Neutrophil (primary cell): ENCODE data around the gene NYAP2.

Experiments used
- H3K27ac ChIP-seq: fragments of 200-600 bp; sonication (generic); 2 replicates; pipeline ENCODE4 v1.5.1; 2016; ENCODE audit warnings: mild to moderate bottlenecking, moderate library complexity
- H3K27me3 ChIP-seq: fragments of 200-600 bp; sonication (generic); 2 replicates; pipeline ENCODE4 v1.6.0; 2016; ENCODE audit warnings: mild to moderate bottlenecking
- H3K36me3 ChIP-seq: fragments of 200-600 bp; sonication (generic); 2 replicates; pipeline ENCODE4 v1.5.1; 2017
- H3K4me1 ChIP-seq, 2 experiments: fragments of 200-600 bp in 1 of 2; sonication (generic) in 1 of 2; 1 replicate in 1 of 2; 2 replicates in 1 of 2; pipeline versions ENCODE4 v1.5.1 to v1.6.1; 2013 to 2016; ENCODE audit warnings: low read depth in 1 of 2, low read length in 1 of 2, mild to moderate bottlenecking in 1 of 2, moderate library complexity in 1 of 2; ENCODE audit not compliant: control insufficient read depth in 1 of 2, insufficient read depth in 1 of 2
- H3K4me3 ChIP-seq, 2 experiments: fragments of 200-600 bp in 1 of 2; sonication (generic) in 1 of 2; 1 replicate in 1 of 2; 2 replicates in 1 of 2; pipeline ENCODE4 v1.5.1; 2013 to 2016; ENCODE audit warnings: low read depth in 1 of 2, low read length in 1 of 2, mild to moderate bottlenecking in 1 of 2, moderate library complexity in 1 of 2
- H3K9me3 ChIP-seq: fragments of 200-600 bp; sonication (generic); 2 replicates; pipeline ENCODE4 v1.5.1; 2016
- CTCF ChIP-seq: fragments of 200-600 bp; sonication (generic); IDR thresholded peaks from 2 replicates; pipeline ENCODE4 v1.5.1; 2016; ENCODE audit warnings: antibody characterized with exemption

Gene NYAP2

GRCh38 chr2:225600865-225601264 is 201.4 kb downstream of the NYAP2 start:
- TF ChIP-seq CTCF = no peak
- Histone ChIP-seq H3K27me3 (no peaks in the 10 kb centered on the region), H3K4me3 (no peak overlapping the region), H3K27ac (no peak overlapping the region), H3K9me3 (no peaks in the 10 kb centered on the region), H3K4me1 (no peaks in the 10 kb centered on the region), H3K36me3 (no peaks in the 10 kb centered on the region)

- no peaks in the 10 kb centered on the region for H3K4me1 ChIP-seq
- H3K27ac ChIP-seq = no peak overlapping the region
- H3K27me3 ChIP-seq = no peaks in the 10 kb centered on the region
- no peaks in the 10 kb centered on the region for H3K36me3 ChIP-seq
- no peak overlapping the region for H3K4me3 ChIP-seq
- H3K9me3 ChIP-seq = no peaks in the 10 kb centered on the region
- TF ChIP-seq CTCF = no peak
Measured at GRCh38 chr2:225602205-225602604, 202.7 kb downstream of the NYAP2 start.

- H3K4me1 ChIP-seq = no peaks in the 10 kb centered on the region
- no peak for TF ChIP-seq CTCF
- H3K27me3 ChIP-seq = no peaks in the 10 kb centered on the region
- H3K36me3 ChIP-seq = no peaks in the 10 kb centered on the region
- no peaks in the 10 kb centered on the region for H3K9me3 ChIP-seq
- no peak overlapping the region for H3K27ac ChIP-seq
- no peak overlapping the region for H3K4me3 ChIP-seq
Measured at GRCh38 chr2:225608136-225608535, 208.6 kb downstream of the NYAP2 start.

GRCh38 chr2:225612636-225613035 is 213.1 kb downstream of the NYAP2 start:
- Histone ChIP-seq H3K27me3 (no peaks in the 10 kb centered on the region), H3K27ac (no peak overlapping the region), H3K9me3 (no peaks in the 10 kb centered on the region), H3K4me1 (no peaks in the 10 kb centered on the region), H3K4me3 (no peak overlapping the region), H3K36me3 (no peaks in the 10 kb centered on the region)
- no peak for TF ChIP-seq CTCF

- no peak overlapping the region for H3K4me3 ChIP-seq
- H3K27me3 ChIP-seq = no peaks in the 10 kb centered on the region
- no peaks in the 10 kb centered on the region for H3K36me3 ChIP-seq
- no peak for TF ChIP-seq CTCF
- no peaks in the 10 kb centered on the region for H3K9me3 ChIP-seq
- no peaks in the 10 kb centered on the region for H3K4me1 ChIP-seq
- no peak overlapping the region for H3K27ac ChIP-seq
Measured at GRCh38 chr2:225614915-225615314, 215.4 kb downstream of the NYAP2 start.

GRCh38 chr2:225615514-225615913 is 216.0 kb downstream of the NYAP2 start:
- no peak overlapping the region for H3K27ac ChIP-seq
- no peak for TF ChIP-seq CTCF

More at GRCh38 chr2:225615514-225615913, 216.0 kb downstream of the NYAP2 start:
- H3K36me3 ChIP-seq = no peaks in the 10 kb centered on the region
- no peaks in the 10 kb centered on the region for H3K27me3 ChIP-seq
- H3K9me3 ChIP-seq = no peaks in the 10 kb centered on the region
- no peaks in the 10 kb centered on the region for H3K4me1 ChIP-seq
- no peak overlapping the region for H3K4me3 ChIP-seq
